Activated naive CD4-positive, alpha-beta T cell treated with anti-CD3 and anti-CD28 coated beads for 36 hours (primary cell): ENCODE data around the gene TLR1. TPM values are rescaled to one million over a fixed set of nuclear protein-coding genes. Genes with fewer than 3 reads are reported as not detected.
A peak's percentile ranks its signal among the peaks of the same experiment; 100 is the strongest.
"Not testable (repeated sequence)": the region's sequence is repeated elsewhere in the genome, so short reads cannot be mapped to it uniquely, and the experiment has no call there.

ENCODE experiments used
- CTCF ChIA-PET: fragments of 350-600 bp; sonication (Branson Sonifier 250); formaldehyde crosslinking; loops from one replicate; lab custom pipeline; 2021; ENCODE audit warnings: antibody characterized with exemption; lab: Charles Lee
- DNase-seq: peaks from one replicate; pipeline ENCODE4 v3.0.0-alpha.2; 2020
- H3K27ac Mint-ChIP-seq: one replicate; pipeline ENCODE4 v1.8.0; 2021; ENCODE audit warnings: mild to moderate bottlenecking, mixed read lengths
- H3K27me3 Mint-ChIP-seq: one replicate; pipeline ENCODE4 v1.8.0; 2021; ENCODE audit warnings: low read depth, mixed read lengths
- H3K36me3 Mint-ChIP-seq: one replicate; pipeline ENCODE4 v1.8.0; 2021; ENCODE audit warnings: low read depth, mixed read lengths
- H3K4me1 Mint-ChIP-seq: one replicate; pipeline ENCODE4 v1.8.0; 2021; ENCODE audit warnings: low read depth, mixed read lengths
- H3K4me3 Mint-ChIP-seq: one replicate; pipeline ENCODE4 v1.8.0; 2021; ENCODE audit warnings: mild to moderate bottlenecking, moderate library complexity, mixed read lengths
- H3K9me3 Mint-ChIP-seq: one replicate; pipeline ENCODE4 v1.8.0; 2021; ENCODE audit warnings: mixed read lengths
- intact Hi-C: fragments of 100-400 bp; cut with micrococcal nuclease; formaldehyde crosslinking; loops from one replicate; pipeline ENCODE4 v1.15.1; 2023
- total RNA-seq, 2 experiments: library from RNA; stranded (reverse); gene quantifications; one replicate each; pipeline ENCODE4 v1.2.3, GENCODE V29; 2021

The TLR1 gene
- total RNA-seq, 2 experiments from 2014 or later = 4.0 to 4.2 TPM

- Mint-ChIP-seq H3K27me3 (no peaks in the 10 kb centered on the region), H3K4me1 (peaks cover 25% of the 10 kb centered on the region), H3K9me3 (peaks cover 4% of the 10 kb centered on the region), H3K27ac (no peak overlapping the region), H3K36me3 (peaks cover 4% of the 10 kb centered on the region), H3K4me3 (no peak overlapping the region)
- CTCF ChIA-PET = interaction anchor here (0.9 to 1.4 kb wide), 3 partner anchors 19 to 41 kb away, joined by 3 to 8 read pairs (median 4); partner anchors contain the start of gene TLR10
- intact Hi-C loops = no loop called here
- DNase-seq = no peak
Observed at GRCh38 chr4:38822748-38823303, 18.2 kb upstream of the TLR1 start.

- Mint-ChIP-seq H3K4me1 (peaks cover 25% of the 10 kb centered on the region), H3K9me3 (peaks cover 4% of the 10 kb centered on the region), H3K4me3 (no peak overlapping the region), H3K36me3 (peaks cover 4% of the 10 kb centered on the region), H3K27ac (no peak overlapping the region), H3K27me3 (no peaks in the 10 kb centered on the region)
- DNase-seq = no peak
- CTCF ChIA-PET = interaction anchor here (0.6 to 1.4 kb wide), 6 partner anchors 18 to 500 kb away, joined by 3 to 8 read pairs (median 4); partner anchors contain the start of gene TLR10
- intact Hi-C loops = no loop called here
Observed at GRCh38 chr4:38821739-38822138, 17.1 kb upstream of the TLR1 start.

- Mint-ChIP-seq H3K36me3 (peaks cover 4% of the 10 kb centered on the region), H3K4me1 (peaks cover 25% of the 10 kb centered on the region), H3K9me3 (peaks cover 4% of the 10 kb centered on the region), H3K4me3 (no peak overlapping the region), H3K27ac (no peak overlapping the region), H3K27me3 (no peaks in the 10 kb centered on the region)
- DNase-seq = no peak
- intact Hi-C loops = no loop called here
- CTCF ChIA-PET = interaction anchor here (0.6 to 2.1 kb wide), 3 partner anchors 38 to 464 kb away, joined by 3 to 5 read pairs (median 3); partner anchors contain the start of gene TLR10
Observed at GRCh38 chr4:38820329-38821061, 15.9 kb upstream of the TLR1 start.

- Mint-ChIP-seq H3K27me3 (no peaks in the 10 kb centered on the region), H3K4me3 (no peak overlapping the region), H3K36me3 (peaks cover 4% of the 10 kb centered on the region), H3K9me3 (peaks cover 6% of the 10 kb centered on the region), H3K27ac (peak overlapping the region; percentile 62), H3K4me1 (peaks cover 25% of the 10 kb centered on the region)
- intact Hi-C loops = loop anchor here (1.0 to 5.0 kb wide), 5 partner anchors 15 to 688 kb away; partner anchors contain the start of genes TLR1, TLR6 and TMEM156
- no peak for DNase-seq
- CTCF ChIA-PET = interaction anchor here (0.6 to 2.1 kb wide), 3 partner anchors 37 to 463 kb away, joined by 3 to 7 read pairs (median 5); partner anchors contain the start of gene TLR10
Observed at GRCh38 chr4:38819569-38819968, 15.0 kb upstream of the TLR1 start.

GRCh38 chr4:38818441-38818976 lies 13.9 kb upstream of the TLR1 start:
- peaks cover 25% of the 10 kb centered on the region for H3K4me1 Mint-ChIP-seq
- peak; percentile 18 for DNase-seq
- H3K9me3 Mint-ChIP-seq = peaks cover 10% of the 10 kb centered on the region
- intact Hi-C loops = loop anchor here (5.0 kb wide), 1 partner anchor 214 kb away; the partner anchor contains the start of gene TMEM156
- CTCF ChIA-PET = interaction anchor here (0.7 to 1.1 kb wide), 2 partner anchors 59 to 60 kb away, joined by 3 to 7 read pairs; no protein-coding TSS in a partner anchor
- no peaks in the 10 kb centered on the region for H3K27me3 Mint-ChIP-seq
- H3K4me3 Mint-ChIP-seq = no peak overlapping the region
- peaks cover 4% of the 10 kb centered on the region for H3K36me3 Mint-ChIP-seq
- no peak overlapping the region for H3K27ac Mint-ChIP-seq

GRCh38 chr4:38815885-38816782 lies 11.5 kb upstream of the TLR1 start:
- Mint-ChIP-seq H3K4me1 (peaks cover 25% of the 10 kb centered on the region), H3K9me3 (peaks cover 5% of the 10 kb centered on the region), H3K27ac (peak overlapping the region; percentile 29), H3K36me3 (no peaks in the 10 kb centered on the region), H3K27me3 (no peaks in the 10 kb centered on the region), H3K4me3 (no peak overlapping the region)
- CTCF ChIA-PET = no interaction called here
- DNase-seq = no peak
- intact Hi-C loops = loop anchor here (5.0 kb wide), 1 partner anchor 216 kb away; the partner anchor contains the start of gene TMEM156

GRCh38 chr4:38814386-38814785 lies 9.8 kb upstream of the TLR1 start:
- H3K4me1 Mint-ChIP-seq = peaks cover 10% of the 10 kb centered on the region
- H3K4me3 Mint-ChIP-seq = no peak overlapping the region
- no peaks in the 10 kb centered on the region for H3K27me3 Mint-ChIP-seq
- H3K36me3 Mint-ChIP-seq = no peaks in the 10 kb centered on the region
- H3K27ac Mint-ChIP-seq = no peak overlapping the region
- CTCF ChIA-PET = no interaction called here
- H3K9me3 Mint-ChIP-seq = peaks cover 5% of the 10 kb centered on the region
- intact Hi-C loops = no loop called here
- DNase-seq = no peak

- peaks cover 5% of the 10 kb centered on the region for H3K9me3 Mint-ChIP-seq
- H3K4me3 Mint-ChIP-seq = no peak overlapping the region
- CTCF ChIA-PET = interaction anchor here (0.7 kb wide), 1 partner anchor 284 kb away, joined by 5 read pairs; no protein-coding TSS in a partner anchor
- H3K27ac Mint-ChIP-seq = no peak overlapping the region
- no peaks in the 10 kb centered on the region for H3K27me3 Mint-ChIP-seq
- no peaks in the 10 kb centered on the region for H3K36me3 Mint-ChIP-seq
- H3K4me1 Mint-ChIP-seq = no peaks in the 10 kb centered on the region
- intact Hi-C loops = no loop called here
- no peak for DNase-seq
Observed at GRCh38 chr4:38811297-38811696, 6.7 kb upstream of the TLR1 start.

- H3K4me3 Mint-ChIP-seq, H3K36me3 Mint-ChIP-seq, H3K27ac Mint-ChIP-seq, H3K27me3 Mint-ChIP-seq, H3K9me3 Mint-ChIP-seq, CTCF ChIA-PET, DNase-seq: not testable (repeated sequence)
- intact Hi-C loops = loop anchor here (10.0 kb wide), 1 partner anchor 1123 kb away; the partner anchor contains the start of gene RELL1
- H3K4me1 Mint-ChIP-seq = peaks cover 30% of the 10 kb centered on the region
Observed at GRCh38 chr4:38807462-38807861, 2.9 kb upstream of the TLR1 start.

GRCh38 chr4:38806251-38806650 lies 1.7 kb upstream of the TLR1 start:
- Mint-ChIP-seq H3K27ac (peak overlapping the region; percentile 90), H3K36me3 (peaks cover 14% of the 10 kb centered on the region), H3K4me1 (peaks cover 30% of the 10 kb centered on the region), H3K9me3 (peaks cover 14% of the 10 kb centered on the region)
- H3K4me3 Mint-ChIP-seq, H3K27me3 Mint-ChIP-seq, DNase-seq: not testable (repeated sequence)
- intact Hi-C loops = loop anchor here (10.0 kb wide), 1 partner anchor 1121 kb away; the partner anchor contains the start of gene RELL1
- CTCF ChIA-PET = interaction anchor here (1.4 to 6.4 kb wide), 3 partner anchors 22 to 46 kb away, joined by 3 to 62 read pairs (median 24); partner anchors contain the start of gene TLR10

GRCh38 chr4:38805530-38806145 lies 1.0 kb upstream of the TLR1 start:
- Mint-ChIP-seq H3K4me1 (peaks cover 30% of the 10 kb centered on the region), H3K27ac (peak overlapping the region; percentile 90), H3K9me3 (peaks cover 20% of the 10 kb centered on the region), H3K4me3 (peak overlapping the region; percentile 69), H3K27me3 (no peaks in the 10 kb centered on the region), H3K36me3 (peaks cover 20% of the 10 kb centered on the region)
- CTCF ChIA-PET = interaction anchor here (0.5 to 6.4 kb wide), 7 partner anchors 23 to 310 kb away, joined by 3 to 62 read pairs (median 23); partner anchors contain the start of genes TLR10 and TLR6
- DNase-seq = peak; percentile 70
- intact Hi-C loops = loop anchor here (1.0 to 10.0 kb wide), 3 partner anchors 350 to 1121 kb away; partner anchors contain the start of gene RELL1
